ENCODE measurements around the gene CHST13. TPM values are rescaled to one million over a fixed set of nuclear protein-coding genes. Genes with fewer than 3 reads are reported as not detected.

CHST13 gene
- total RNA-seq, 1 experiment from 2014 or later = 0.91 TPM

- Histone ChIP-seq H3K4me2 (ENCODE audit: low read length) (no peak overlapping the region), H3K79me2 (ENCODE audit: insufficient read depth, low read length) (no peaks in the 10 kb centered on the region), H3K4me1 (ENCODE audit: control insufficient read depth in 1 of 2, insufficient read depth in 2 of 2, low read length in 2 of 2) (no peaks in the 10 kb centered on the region), H3K9ac (ENCODE audit: low read length) (no peak overlapping the region), H3K36me3 (ENCODE audit: control insufficient read depth in 1 of 2, insufficient read depth in 2 of 2, low read length in 2 of 2) (no peaks in the 10 kb centered on the region), H3K9me3 (ENCODE audit: control insufficient read depth in 1 of 2, insufficient read depth in 1 of 2, low read depth in 1 of 2, low read length in 2 of 2) (no peaks in the 10 kb centered on the region), H3K9me2 (ENCODE audit: insufficient read depth) (no peaks in the 10 kb centered on the region), H4K20me1 (ENCODE audit: insufficient read depth) (no peaks in the 10 kb centered on the region), H2AFZ (ENCODE audit: low read depth, low read length, poor library complexity, severe bottlenecking) (no peak overlapping the region), H3K27ac (ENCODE audit: low read depth, low read length) (no peak overlapping the region), H3K4me3 (replicated peaks in 1 of 2; ENCODE audit: low read depth in 1 of 2, low read length in 2 of 2) (no peak overlapping the region), H3K27me3 (ENCODE audit: insufficient read depth, low read length) (peaks cover 2% of the 10 kb centered on the region; the same call in 1 of the 2 replicates)
- ChIA-PET RAD21 (ENCODE audit: low non-redundant PET in 1 of 2, low total read pairs in 2 of 2, uncharacterized antibody in 2 of 2, unreplicated experiment in 2 of 2) (no interaction called here), POLR2A (no interaction called here), CTCF (no interaction called here)
- TF ChIP-seq EGR1 (IDR thresholded peaks at IDR 0.05; ENCODE audit: low read depth) (no peak), ELF1 (IDR thresholded peaks at IDR 0.05; ENCODE audit: borderline replicate concordance, low read depth) (no peak), ZNF274 (IDR thresholded peaks at IDR 0.05; ENCODE audit: low read depth, low read length) (no peak), RAD21 (IDR thresholded peaks at IDR 0.05; ENCODE audit: low read depth) (no peak)
- DNase-seq (ENCODE audit: low read depth, low spot score) = no peak
- BruUV-seq (replicated peaks) = no TSS peak
- intact Hi-C loops (cut with micrococcal nuclease) = no loop called here
- no peak for ATAC-seq
These were observed 24.6 kb upstream of the CHST13 start for GRCh38 chr3:126499401-126499800.

- no peaks in the 10 kb centered on the region for H3K79me2 ChIP-seq (ENCODE audit: insufficient read depth, low read length)
- POLR2A ChIA-PET = no interaction called here
- no TSS peak for BruUV-seq (replicated peaks)
- H2AFZ ChIP-seq (ENCODE audit: low read depth, low read length, poor library complexity, severe bottlenecking) = no peak overlapping the region
- TF ChIP-seq CEBPB (IDR thresholded peaks at IDR 0.05; ENCODE audit: low read depth) (no peak), CTCF (IDR thresholded peaks at IDR 0.05 in 2 of 3, conservative IDR thresholded peaks at IDR 0.05 in 1 of 3; ENCODE audit: borderline replicate concordance in 1 of 3, insufficient read depth in 1 of 3, low read depth in 2 of 3, low read length in 2 of 3) (no peak), SRF (IDR thresholded peaks at IDR 0.05; ENCODE audit: low read depth) (no peak), MAX (IDR thresholded peaks at IDR 0.05) (no peak), FOSL1 (IDR thresholded peaks at IDR 0.05; ENCODE audit: low read depth) (no peak), REST (IDR thresholded peaks at IDR 0.05; ENCODE audit: low read depth) (no peak), CBX3 (IDR thresholded peaks at IDR 0.05; ENCODE audit: low read depth) (no peak), POLR2AphosphoS5 (IDR thresholded peaks at IDR 0.05; ENCODE audit: low read depth, low read length) (no peak), ELF1 (IDR thresholded peaks at IDR 0.05; ENCODE audit: borderline replicate concordance, low read depth) (no peak), SP1 (IDR thresholded peaks at IDR 0.05; ENCODE audit: low read depth) (no peak), YY1 (IDR thresholded peaks at IDR 0.05; ENCODE audit: extremely low read depth, insufficient replicate concordance, low read depth, low read length) (no peak)
- H3K27ac ChIP-seq (ENCODE audit: low read depth, low read length) = no peak overlapping the region
- H4K20me1 ChIP-seq (ENCODE audit: insufficient read depth) = no peaks in the 10 kb centered on the region
- DNase-seq (ENCODE audit: low read depth, low spot score) (no peak), ATAC-seq (0 out of 2 replicates have a peak, but pooled peaks have one; percentile 34)
- H3K4me3 ChIP-seq (replicated peaks in 1 of 2; ENCODE audit: low read depth in 1 of 2, low read length in 2 of 2) = no peak overlapping the region
- CTCF ChIA-PET = no interaction called here
- H3K4me2 ChIP-seq (ENCODE audit: low read length) = no peak overlapping the region
- H3K4me1 ChIP-seq (ENCODE audit: control insufficient read depth in 1 of 2, insufficient read depth in 2 of 2, low read length in 2 of 2) = no peaks in the 10 kb centered on the region
- peaks cover 7% of the 10 kb centered on the region; the same call in 1 of the 2 replicates for H3K27me3 ChIP-seq (ENCODE audit: insufficient read depth, low read length)
- RAD21 ChIA-PET (ENCODE audit: low non-redundant PET in 1 of 2, low total read pairs in 2 of 2, uncharacterized antibody in 2 of 2, unreplicated experiment in 2 of 2) = no interaction called here
- H3K36me3 ChIP-seq (ENCODE audit: control insufficient read depth in 1 of 2, insufficient read depth in 2 of 2, low read length in 2 of 2) = no peaks in the 10 kb centered on the region
- H3K9me3 ChIP-seq (ENCODE audit: control insufficient read depth in 1 of 2, insufficient read depth in 1 of 2, low read depth in 1 of 2, low read length in 2 of 2) = no peaks in the 10 kb centered on the region
- no peak overlapping the region for H3K9ac ChIP-seq (ENCODE audit: low read length)
- no peaks in the 10 kb centered on the region for H3K9me2 ChIP-seq (ENCODE audit: insufficient read depth)
- intact Hi-C loops (cut with micrococcal nuclease) = no loop called here
These were observed 23.9 kb upstream of the CHST13 start for GRCh38 chr3:126500016-126500415.

Measured in HCT116 (cell line).